Psoas muscle (tissue), 8 donors: ENCODE data around the gene PLAC8L1. TPM values are rescaled to one million over a fixed set of nuclear protein-coding genes. Genes with fewer than 3 reads are reported as not detected.

ENCODE experiments used
- ATAC-seq, 4 donors: fragments of 200-7000 bp; cut with Tn5 transposase; one replicate each; pipeline ENCODE4 v1.9.1; 2020; ENCODE audit warnings: moderate library complexity in 3 of 4, mild to moderate bottlenecking in 2 of 4
- DNase-seq, 2 donors: peaks; one replicate each; pipeline ENCODE4 v3.0.0-alpha.2; 2020
- H3K27ac ChIP-seq: fragments of 200-600 bp; one replicate; pipeline ENCODE4 v1.8.0; 2022
- H3K27me3 ChIP-seq, 3 donors: fragments of 200-600 bp in 1 of 3; one replicate each; pipeline versions ENCODE4 v1.6.1 to v1.8.0; 2013 to 2022; ENCODE audit warnings: low read length in 2 of 3, mild to moderate bottlenecking in 2 of 3, moderate library complexity in 1 of 3; ENCODE audit not compliant: insufficient read depth in 3 of 3
- H3K36me3 ChIP-seq, 2 donors: fragments of 200-600 bp in 1 of 2; one replicate each; pipeline versions ENCODE4 v1.6.1 to v1.8.0; 2013 to 2022; ENCODE audit warnings: low read depth in 1 of 2, mild to moderate bottlenecking in 1 of 2, moderate library complexity in 1 of 2; ENCODE audit not compliant: insufficient read depth in 1 of 2
- H3K4me1 ChIP-seq: fragments of 200-600 bp; one replicate; pipeline ENCODE4 v1.8.0; 2022
- H3K4me3 ChIP-seq: fragments of 200-600 bp; one replicate; pipeline ENCODE4 v1.8.0; 2022; ENCODE audit warnings: mild to moderate bottlenecking
- H3K9me3 ChIP-seq: fragments of 200-600 bp; one replicate; pipeline ENCODE4 v1.8.0; 2022
- CTCF ChIP-seq: fragments of 200-600 bp; IDR thresholded peaks from one replicate; pipeline ENCODE4 v1.8.0; 2022; ENCODE audit warnings: antibody characterized with exemption
- WGBS, 3 donors: extraction: QIAGEN DNeasy Blood & Tissue Kit; methylation state at CpG; one replicate each; pipeline versions ENCODE4 v1.1.6 to v1.1.7; 2013; 5-methylcytosine and 5-hydroxymethylcytosine counted together
- intact Hi-C, 2 donors: fragments of 100-400 bp; cut with DNase I; formaldehyde crosslinking; loops; one replicate each; pipeline versions ENCODE4 v1.11.0 to v1.14.2; 2022
- polyA plus RNA-seq, 3 donors: library from polyadenylated mRNA; stranded (reverse); fragments of 200-250 nt; gene quantifications; one replicate each; pipeline ENCODE4 v1.2.3, GENCODE V29; 2013
- total RNA-seq, 4 donors: library from RNA; stranded (reverse); fragmentation: NEBNext Ultra II Directional in 2 of 4; extraction: Animal tissue kit (Norgen Biotek cat#: 25700) in 2 of 4; gene quantifications; one replicate each; pipeline versions ENCODE4 v1.2.1 to v1.2.4, GENCODE V29; 2021 to 2023
- donor health status: healthy with polysubstance abuse.
- donor health status: DM: no; HTN: no; CAD: no; lungs with moderate emphysema.
- donor health status: Bipolar disorder and iron deficiency.
- donor health status: healthy.
- donor health status: DM: yes; HTN: yes; CAD: no.
- donor health status: DM: no; HTN: no; CAD: no.
- donor health status: DM: no; HTN: no; CAD: no.
- donor health status: DM: yes; HTN: yes; CAD: no.

Gene PLAC8L1
- total and polyA plus RNA-seq, 7 donors = 0.16 to 0.64 (median 0.51) TPM; not detected in 3

GRCh38 chr5:146071171-146071570, 34.2 kb downstream of the PLAC8L1 start:
- Histone ChIP-seq H3K4me3 (no peak overlapping the region), H3K9me3 (no peaks in the 10 kb centered on the region), H3K27ac (no peak overlapping the region), H3K36me3 (peaks cover 0 to under 1% of the 10 kb centered on the region in 2 donors), H3K4me1 (no peaks in the 10 kb centered on the region), H3K27me3 (no peaks in the 10 kb centered on the region)
- TF ChIP-seq CTCF = no peak
- DNase-seq = no peak
- intact Hi-C loops = no loop called here
- 33 to 63% (median 56%) methylated on average over 4 of the region's 4 CpGs for WGBS, 3 donors
- ATAC-seq = peak in 2 of 4 donors; percentile 40 to 50

GRCh38 chr5:146070746-146071145, 34.6 kb downstream of the PLAC8L1 start:
- 89 to 93% (median 90%) methylated on average over 3 of the region's 3 CpGs for WGBS, 3 donors
- H3K9me3 ChIP-seq = no peaks in the 10 kb centered on the region
- TF ChIP-seq CTCF = no peak
- no peak overlapping the region for H3K4me3 ChIP-seq
- H3K36me3 ChIP-seq = peaks cover 0 to 5% of the 10 kb centered on the region in 2 donors
- no peaks in the 10 kb centered on the region for H3K4me1 ChIP-seq
- no peaks in the 10 kb centered on the region for H3K27me3 ChIP-seq
- intact Hi-C loops = no loop called here
- ATAC-seq = no peak
- no peak for DNase-seq
- H3K27ac ChIP-seq = no peak overlapping the region

DNA sequence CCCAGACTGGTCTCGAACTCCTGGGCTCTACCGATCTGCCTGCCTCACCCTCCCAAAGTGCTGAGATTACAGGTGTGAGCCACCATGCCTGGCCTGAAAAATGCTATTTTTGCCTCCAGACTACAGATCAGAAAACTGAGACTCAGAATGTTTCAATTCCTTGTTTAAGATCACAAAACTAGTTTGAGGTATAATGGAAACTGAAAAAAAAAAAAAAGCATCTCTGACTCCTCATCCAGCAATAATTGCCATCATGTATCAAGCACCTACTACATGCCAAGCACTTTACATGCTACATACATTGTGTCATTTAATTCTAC, 35.6 kb downstream of the PLAC8L1 start:
- Histone ChIP-seq H3K27me3 (no peaks in the 10 kb centered on the region), H3K4me3 (no peak overlapping the region), H3K4me1 (no peaks in the 10 kb centered on the region), H3K9me3 (no peaks in the 10 kb centered on the region), H3K36me3 (peaks cover 0 to 6% of the 10 kb centered on the region in 2 donors), H3K27ac (no peak overlapping the region)
- TF ChIP-seq CTCF = no peak
- intact Hi-C loops = no loop called here
- ATAC-seq (no peak), DNase-seq (no peak)
- 97 to 100% (median 98%) methylated on average over 2 of the region's 2 CpGs for WGBS, 3 donors

DNA sequence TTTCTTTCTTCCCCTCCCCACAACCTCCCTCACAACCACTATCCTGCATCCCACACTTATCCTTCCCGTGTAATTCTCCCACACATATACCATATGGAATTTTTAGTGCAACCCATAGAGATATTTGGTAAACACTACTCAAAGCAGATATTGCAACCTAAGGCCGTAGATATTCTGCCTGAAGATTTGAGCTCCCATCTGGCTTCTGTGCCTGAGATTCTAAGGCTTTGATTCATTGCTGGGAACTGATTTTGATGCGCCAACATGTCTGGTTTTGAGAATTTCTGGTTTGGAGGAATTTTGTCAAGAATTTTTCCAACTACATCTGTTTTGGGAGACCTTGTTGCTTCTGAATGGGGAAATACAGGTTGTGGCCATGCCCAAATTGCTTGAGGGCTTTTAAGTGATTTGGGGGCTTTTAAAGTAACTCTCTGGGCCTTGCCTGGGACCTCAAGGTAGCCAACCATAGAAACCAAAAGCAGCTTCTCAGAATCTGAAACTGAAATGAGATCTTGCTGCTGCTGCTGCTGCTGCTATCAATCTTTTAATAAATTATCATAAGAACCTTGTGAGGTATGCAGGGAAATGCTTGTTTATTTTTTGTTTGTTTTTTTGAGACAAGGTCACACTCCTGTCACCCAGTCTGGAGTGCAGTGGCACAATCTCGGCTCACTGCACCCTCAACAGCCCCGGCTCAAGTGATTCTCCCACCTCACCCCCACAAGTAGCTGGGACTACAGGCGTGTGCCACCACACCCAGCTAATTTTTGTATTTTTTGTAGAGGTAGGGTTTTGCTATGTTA, 36.2 kb downstream of the PLAC8L1 start:
- Histone ChIP-seq H3K27ac (no peak overlapping the region), H3K4me1 (no peaks in the 10 kb centered on the region), H3K36me3 (peaks cover 0 to 6% of the 10 kb centered on the region in 2 donors), H3K27me3 (no peaks in the 10 kb centered on the region), H3K9me3 (no peaks in the 10 kb centered on the region), H3K4me3 (no peak overlapping the region)
- TF ChIP-seq CTCF = no peak
- ATAC-seq (no peak), DNase-seq (no peak)
- intact Hi-C loops = no loop called here
- 93 to 96% (median 95%) methylated on average over 6 of the region's 6 CpGs for WGBS, 3 donors

GRCh38 chr5:146068206-146068605, 37.2 kb downstream of the PLAC8L1 start:
- H3K4me1 ChIP-seq = no peaks in the 10 kb centered on the region
- no peaks in the 10 kb centered on the region for H3K27me3 ChIP-seq
- intact Hi-C loops = no loop called here
- ATAC-seq (peak; percentile 56 to 80 (median 65)), DNase-seq (peak in 1 of 2 donors; percentile 53)
- peaks cover 0 to 14% of the 10 kb centered on the region in 2 donors for H3K36me3 ChIP-seq
- no peak for TF ChIP-seq CTCF
- H3K27ac ChIP-seq = no peak overlapping the region
- no peak overlapping the region for H3K4me3 ChIP-seq
- 15 to 25% (median 18%) methylated on average over 9 of the region's 9 CpGs for WGBS, 3 donors
- no peaks in the 10 kb centered on the region for H3K9me3 ChIP-seq
